Left colon (tissue), 2 donors: ENCODE results near the gene NMT1. TPM values are rescaled to one million over a fixed set of nuclear protein-coding genes. Genes with fewer than 3 reads are reported as not detected.
A peak's percentile ranks its signal among the peaks of the same experiment; 100 is the strongest.

Experiments
- ATAC-seq: fragments of 200-7000 bp; cut with Tn5 transposase; one replicate; pipeline ENCODE4 v1.9.1; 2020; ENCODE audit warnings: mild to moderate bottlenecking, moderate library complexity
- DNase-seq, 2 donors: peaks; one replicate each; pipeline ENCODE4 v3.0.0-alpha.2; 2020
- intact Hi-C, 2 donors: fragments of 100-400 bp; cut with DNase I in 1 of 2; cut with micrococcal nuclease in 1 of 2; formaldehyde crosslinking; loops; one replicate each; pipeline versions ENCODE4 v1.11.2 to v1.14.0; 2022; cut with DNase I, micrococcal nuclease
- total RNA-seq, 2 donors: library from RNA; stranded (reverse); fragmentation: NEBNext Ultra II Directional; extraction: Animal tissue kit (Norgen Biotek cat#: 25700); gene quantifications; one replicate each; pipeline ENCODE4 v1.2.1, GENCODE V29; 2021
- donor health status: DM: no; HTN: no; CAD: no.
- donor health status: DM: yes; HTN: yes; CAD: no.

Gene NMT1
- total RNA-seq, 2 donors from 2014 or later = 48.2 to 69.5 TPM

DNA sequence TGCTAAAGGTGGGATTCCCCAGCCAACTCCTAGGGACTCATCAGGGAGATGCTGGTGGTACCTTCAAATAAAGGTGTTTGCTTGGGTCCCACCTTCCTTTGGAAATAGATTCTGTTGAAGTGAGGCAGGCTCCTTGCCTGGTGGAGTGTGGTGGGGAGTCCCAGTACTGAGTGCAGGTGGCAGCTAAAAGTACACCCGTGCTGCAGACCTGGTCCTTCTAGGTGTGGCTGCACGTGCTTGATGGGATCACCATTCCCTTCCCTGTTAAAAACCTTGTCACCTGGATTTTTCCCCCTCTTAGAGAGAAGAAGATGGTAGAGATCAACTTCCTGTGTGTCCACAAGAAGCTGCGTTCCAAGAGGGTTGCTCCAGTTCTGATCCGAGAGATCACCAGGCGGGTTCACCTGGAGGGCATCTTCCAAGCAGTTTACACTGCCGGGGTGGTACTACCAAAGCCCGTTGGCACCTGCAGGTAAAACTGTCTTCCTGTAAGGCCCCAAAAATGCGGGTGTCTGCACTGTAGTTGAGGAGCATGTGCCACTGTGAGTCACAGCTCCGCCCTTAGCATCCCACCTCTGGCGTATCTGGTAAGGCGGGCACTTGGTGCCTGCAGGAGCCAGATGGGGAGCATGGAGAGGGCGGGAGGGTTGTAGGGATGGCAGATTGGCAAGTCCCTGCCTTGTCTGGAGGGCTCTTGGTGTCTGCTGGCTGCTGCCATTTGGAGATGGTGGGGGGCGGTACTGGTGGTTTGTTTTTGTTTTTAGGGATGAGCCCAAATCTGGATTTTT is 37.2 kb downstream of the NMT1 start:
- intact Hi-C loops = no loop called here
- ATAC-seq = no peak

DNA sequence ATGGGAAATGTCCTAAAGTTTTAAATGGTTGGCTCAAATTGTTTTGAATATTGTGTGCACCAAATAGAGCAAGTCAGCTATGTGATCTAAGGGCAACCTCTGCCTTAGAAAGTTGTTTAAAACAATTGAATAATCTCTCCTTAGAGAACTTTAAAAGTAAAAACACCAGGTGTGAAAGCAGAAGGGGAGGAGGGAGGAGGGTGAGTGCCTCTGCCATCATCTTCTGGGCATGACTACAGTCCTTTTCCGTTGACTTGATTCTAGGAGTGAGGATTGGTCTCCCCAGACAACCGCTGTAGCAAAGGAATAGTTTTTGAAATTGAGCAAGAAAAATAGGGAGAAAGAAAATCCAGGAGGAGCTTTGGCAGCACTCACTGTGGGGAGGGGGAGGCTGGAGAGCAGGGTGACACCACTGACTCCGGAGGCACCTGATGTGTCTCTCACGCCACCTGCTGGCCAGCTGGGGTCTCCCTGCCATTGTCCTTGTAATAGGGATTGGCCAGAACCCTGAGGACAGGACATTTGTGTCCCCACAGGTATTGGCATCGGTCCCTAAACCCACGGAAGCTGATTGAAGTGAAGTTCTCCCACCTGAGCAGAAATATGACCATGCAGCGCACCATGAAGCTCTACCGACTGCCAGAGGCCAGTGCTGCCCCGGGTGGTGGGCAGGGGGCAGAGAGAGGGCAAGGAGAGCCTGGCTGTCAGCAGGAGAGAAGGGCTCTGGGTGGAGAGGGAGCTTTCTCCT is 37.9 kb downstream of the NMT1 start:
- DNase-seq (peak; percentile 79 to 92), ATAC-seq (peak; percentile 91)
- intact Hi-C loops = no loop called here

More for the DNA sequence above, 37.2 kb downstream of the NMT1 start:
- no peak for DNase-seq

DNA sequence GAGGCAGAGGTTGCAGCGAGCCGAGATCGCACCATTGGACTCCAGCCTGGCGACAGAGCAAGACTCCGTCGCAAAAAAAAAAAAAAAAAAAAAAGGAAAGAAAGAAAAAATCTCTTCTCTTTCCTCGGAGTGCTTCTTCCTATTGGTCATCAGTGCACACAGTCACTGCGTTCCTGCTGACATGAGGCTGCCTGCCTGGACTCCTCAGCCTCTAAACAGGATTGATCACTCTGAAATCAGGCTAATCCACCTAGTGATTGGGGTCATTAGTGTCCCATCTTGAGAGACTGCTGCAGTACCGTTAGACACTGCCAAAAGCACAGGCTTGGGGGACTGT is 40.4 kb downstream of the NMT1 start:
- no peak for DNase-seq
- ATAC-seq = no peak
- intact Hi-C loops = loop anchor here in 1 of 2 donors (10.0 kb wide), 2 partner anchors 77 to 187 kb away; partner anchors contain the start of gene GFAP

DNA sequence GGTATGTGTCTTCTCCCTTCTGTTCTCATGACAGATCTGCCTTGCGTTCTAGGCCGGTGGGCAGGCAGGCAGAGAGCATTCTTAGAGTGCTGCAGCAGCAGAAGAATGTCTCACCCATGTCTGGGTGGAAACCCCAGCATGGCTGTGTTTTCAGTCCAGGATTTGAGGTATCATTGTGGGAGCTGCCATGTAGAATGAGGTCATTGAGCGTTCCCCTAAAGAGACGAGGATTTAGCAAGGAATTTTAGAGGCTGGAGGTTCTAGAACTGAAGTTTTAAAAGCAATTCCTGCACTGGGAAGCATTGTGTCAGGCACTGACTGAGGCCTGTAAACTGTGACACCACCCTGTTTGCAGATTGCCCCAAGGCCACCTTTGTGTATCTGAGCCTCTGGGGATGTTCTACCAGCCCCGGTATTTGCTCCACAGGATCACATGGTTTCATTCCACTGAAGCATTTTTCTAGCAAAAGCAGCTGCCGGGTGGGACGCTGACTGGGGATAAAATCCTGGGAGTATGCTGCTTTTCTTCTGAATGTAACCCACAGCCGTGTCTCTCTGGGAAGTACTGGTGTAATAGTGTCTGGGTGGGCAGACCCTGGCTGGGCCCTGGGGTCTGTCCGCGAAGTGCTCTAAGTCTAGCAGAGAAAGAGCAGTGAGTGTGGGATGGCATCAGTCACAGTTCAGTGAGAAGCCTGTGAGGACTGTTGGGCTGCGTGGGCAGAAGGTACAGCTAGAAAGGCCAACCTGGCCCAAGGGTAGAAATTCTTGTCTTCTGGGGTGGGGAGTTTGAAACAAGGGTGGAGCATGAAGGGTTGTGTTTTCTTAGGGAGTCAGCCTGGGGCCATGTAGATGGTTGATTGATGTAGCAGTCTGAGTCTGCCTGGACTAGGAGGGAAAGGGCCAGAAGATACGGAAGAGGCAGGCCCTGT is 41.0 kb downstream of the NMT1 start:
- no peak for DNase-seq
- intact Hi-C loops = loop anchor here in 1 of 2 donors (10.0 kb wide), 2 partner anchors 77 to 187 kb away; partner anchors contain the start of gene GFAP
- ATAC-seq = no peak

DNA sequence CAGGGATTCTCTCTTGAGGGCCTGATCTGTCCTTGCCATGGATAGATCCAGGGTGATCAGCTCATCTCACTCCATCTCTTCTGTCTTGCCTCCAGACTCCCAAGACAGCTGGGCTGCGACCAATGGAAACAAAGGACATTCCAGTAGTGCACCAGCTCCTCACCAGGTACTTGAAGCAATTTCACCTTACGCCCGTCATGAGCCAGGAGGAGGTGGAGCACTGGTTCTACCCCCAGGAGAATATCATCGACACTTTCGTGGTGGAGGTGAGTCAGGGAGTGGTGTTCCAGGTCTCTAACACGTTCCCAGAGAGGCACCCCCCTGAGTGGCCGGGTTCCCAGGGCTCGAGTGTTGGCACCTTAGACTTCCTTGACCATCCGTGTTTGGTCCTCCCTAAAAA is 41.7 kb downstream of the NMT1 start:
- ATAC-seq = no peak
- intact Hi-C loops = loop anchor here in 1 of 2 donors (10.0 kb wide), 2 partner anchors 78 to 188 kb away; partner anchors contain the start of gene GFAP
- DNase-seq = no peak

DNA sequence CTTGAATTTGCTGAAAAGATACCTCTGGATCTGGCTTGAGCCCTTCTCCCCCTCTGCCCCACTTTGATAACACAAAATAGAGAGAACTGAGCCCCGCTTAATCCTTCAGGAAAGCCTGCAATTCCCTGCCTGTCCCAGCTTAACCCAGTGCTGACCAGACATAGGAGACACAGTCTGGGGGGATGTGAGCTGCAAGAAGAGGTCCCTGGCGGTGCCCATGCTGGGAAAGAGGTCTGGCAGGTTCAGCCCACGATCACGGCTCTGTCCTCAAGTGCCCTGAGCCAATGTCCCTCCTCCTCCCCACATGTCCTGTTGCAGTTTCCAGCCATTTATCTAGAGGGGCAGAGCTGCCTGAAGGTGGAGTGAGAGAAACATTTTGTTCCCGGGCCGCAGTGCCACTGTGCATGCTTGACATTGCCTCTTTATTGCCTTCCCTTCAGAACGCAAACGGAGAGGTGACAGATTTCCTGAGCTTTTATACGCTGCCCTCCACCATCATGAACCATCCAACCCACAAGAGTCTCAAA is 42.2 kb downstream of the NMT1 start:
- no peak for ATAC-seq

DNA sequence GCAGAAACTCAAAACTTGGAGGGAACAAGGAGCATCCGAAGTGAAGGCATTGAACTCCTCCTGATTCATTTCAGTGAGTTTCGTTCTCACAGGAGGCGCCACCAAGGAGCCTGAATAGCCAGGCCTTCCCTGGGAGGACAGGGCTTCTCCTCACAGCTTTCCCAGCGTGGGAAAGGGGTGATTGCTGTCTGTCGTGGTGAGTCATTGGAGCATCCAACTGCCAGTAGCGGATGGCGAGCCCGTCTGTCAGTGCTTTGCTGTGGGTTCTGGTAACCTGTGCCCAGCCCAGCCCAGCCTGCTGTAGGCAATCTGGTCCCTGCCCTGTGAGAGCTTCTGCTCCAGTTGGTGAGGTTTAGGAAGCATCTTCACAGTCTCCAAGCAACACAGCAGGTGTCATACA is 42.9 kb downstream of the NMT1 start:
- intact Hi-C loops = loop anchor here in 1 of 2 donors (10.0 kb wide), 2 partner anchors 79 to 189 kb away; partner anchors contain the start of gene GFAP
- DNase-seq = no peak
- no peak for ATAC-seq

More for the DNA sequence above, 42.2 kb downstream of the NMT1 start:
- DNase-seq = no peak
- intact Hi-C loops = loop anchor here in 1 of 2 donors (10.0 kb wide), 2 partner anchors 79 to 189 kb away; partner anchors contain the start of gene GFAP

DNA sequence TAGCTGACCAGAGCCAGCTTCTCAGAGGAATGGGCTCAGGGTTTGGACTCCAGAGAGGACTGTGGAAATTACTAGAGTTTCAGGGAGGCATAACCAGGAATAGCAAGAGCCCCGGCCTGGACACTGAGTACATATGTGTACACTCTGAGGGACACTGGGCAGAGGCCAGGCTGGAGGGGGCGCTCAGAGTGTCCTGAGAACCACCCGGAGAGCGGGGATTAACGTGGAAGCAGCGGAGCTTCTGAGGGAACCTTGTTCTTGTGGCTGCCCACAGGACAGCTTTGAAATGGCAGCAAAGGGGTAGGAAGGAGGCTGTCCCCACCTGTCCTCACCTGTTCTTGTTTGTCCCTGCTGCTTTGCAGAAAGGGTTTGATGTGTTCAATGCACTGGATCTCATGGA is 43.4 kb downstream of the NMT1 start:
- intact Hi-C loops = loop anchor here in 1 of 2 donors (10.0 kb wide), 2 partner anchors 80 to 190 kb away; partner anchors contain the start of gene GFAP
- no peak for DNase-seq
- ATAC-seq = no peak

DNA sequence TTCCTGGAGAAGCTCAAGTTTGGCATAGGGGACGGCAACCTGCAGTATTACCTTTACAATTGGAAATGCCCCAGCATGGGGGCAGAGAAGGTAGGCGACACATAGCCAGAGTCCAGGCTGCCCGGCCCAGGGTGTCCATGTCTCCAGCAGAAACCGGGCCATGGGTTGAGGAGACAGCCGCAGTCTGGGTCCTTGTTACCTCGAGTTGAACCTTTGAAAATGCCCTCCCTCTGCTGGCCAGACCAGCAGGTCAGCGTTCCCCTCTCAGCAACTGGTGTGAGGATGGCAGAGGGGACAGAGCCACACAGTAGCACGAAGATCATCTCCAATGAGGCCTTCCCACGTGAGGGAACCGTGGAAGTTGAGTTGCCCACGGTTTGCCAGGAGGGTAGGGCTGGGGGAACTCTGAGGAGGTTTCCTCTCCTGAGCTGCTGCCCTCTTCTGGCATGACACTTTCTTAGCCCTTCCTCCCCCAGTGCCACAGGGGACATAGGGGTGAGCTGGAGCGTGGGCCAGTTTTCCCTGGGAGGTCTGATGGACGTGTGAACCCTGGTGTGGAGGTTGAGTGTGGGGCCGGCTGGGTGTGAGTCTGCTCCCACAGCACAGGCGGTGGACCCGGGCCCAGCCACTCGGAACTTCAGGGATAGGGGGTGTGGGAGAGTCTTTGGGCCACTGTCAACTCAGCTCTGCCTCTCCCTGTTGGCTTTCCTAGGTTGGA is 43.9 kb downstream of the NMT1 start:
- ATAC-seq = no peak
- no peak for DNase-seq
- intact Hi-C loops = loop anchor here in 1 of 2 donors (10.0 kb wide), 2 partner anchors 80 to 190 kb away; partner anchors contain the start of gene GFAP

DNA sequence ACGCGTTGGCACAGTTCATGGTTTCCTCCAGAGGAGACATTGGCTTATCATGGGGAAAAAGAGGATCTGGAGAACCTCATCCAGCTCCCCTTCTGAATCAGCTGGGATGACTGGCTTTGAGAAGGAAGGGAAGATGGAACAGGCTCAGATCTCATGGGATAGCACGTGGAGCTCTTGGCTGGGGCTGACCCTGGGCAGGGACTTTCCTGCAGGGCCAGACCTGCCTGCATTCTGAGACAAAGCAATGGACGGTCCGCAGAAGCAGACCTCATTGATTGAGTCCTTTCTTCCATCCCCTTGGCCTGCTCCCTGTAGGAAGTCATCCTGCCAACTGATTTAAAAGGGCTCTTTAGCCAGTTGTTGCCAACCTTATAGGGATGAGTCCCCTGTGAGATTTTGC is 45.0 kb downstream of the NMT1 start:
- DNase-seq (no peak), ATAC-seq (no peak)
- intact Hi-C loops = loop anchor here in 1 of 2 donors (10.0 kb wide), 2 partner anchors 81 to 191 kb away; partner anchors contain the start of gene GFAP

DNA sequence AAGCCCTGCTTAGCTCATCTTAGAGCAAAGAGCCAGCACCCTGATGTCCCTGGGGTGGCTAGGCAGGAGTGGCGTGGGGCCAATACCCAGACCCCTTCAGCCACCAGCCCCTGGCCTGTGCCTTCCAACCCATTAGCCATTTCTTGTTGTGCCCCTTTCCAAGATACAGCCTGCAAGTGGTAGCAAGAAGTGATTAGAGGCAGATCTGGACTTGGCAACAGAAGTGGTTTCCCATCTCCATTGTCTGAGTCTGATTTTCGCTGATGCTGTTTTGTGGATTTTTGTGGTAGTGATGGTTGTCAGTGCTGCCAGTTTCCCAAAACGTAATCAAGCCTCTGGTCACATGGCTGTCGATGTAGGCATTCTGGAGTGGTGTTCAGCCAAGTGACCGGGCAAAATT is 45.5 kb downstream of the NMT1 start:
- intact Hi-C loops = loop anchor here in 1 of 2 donors (10.0 kb wide), 2 partner anchors 82 to 192 kb away; partner anchors contain the start of gene GFAP
- ATAC-seq (no peak), DNase-seq (no peak)

DNA sequence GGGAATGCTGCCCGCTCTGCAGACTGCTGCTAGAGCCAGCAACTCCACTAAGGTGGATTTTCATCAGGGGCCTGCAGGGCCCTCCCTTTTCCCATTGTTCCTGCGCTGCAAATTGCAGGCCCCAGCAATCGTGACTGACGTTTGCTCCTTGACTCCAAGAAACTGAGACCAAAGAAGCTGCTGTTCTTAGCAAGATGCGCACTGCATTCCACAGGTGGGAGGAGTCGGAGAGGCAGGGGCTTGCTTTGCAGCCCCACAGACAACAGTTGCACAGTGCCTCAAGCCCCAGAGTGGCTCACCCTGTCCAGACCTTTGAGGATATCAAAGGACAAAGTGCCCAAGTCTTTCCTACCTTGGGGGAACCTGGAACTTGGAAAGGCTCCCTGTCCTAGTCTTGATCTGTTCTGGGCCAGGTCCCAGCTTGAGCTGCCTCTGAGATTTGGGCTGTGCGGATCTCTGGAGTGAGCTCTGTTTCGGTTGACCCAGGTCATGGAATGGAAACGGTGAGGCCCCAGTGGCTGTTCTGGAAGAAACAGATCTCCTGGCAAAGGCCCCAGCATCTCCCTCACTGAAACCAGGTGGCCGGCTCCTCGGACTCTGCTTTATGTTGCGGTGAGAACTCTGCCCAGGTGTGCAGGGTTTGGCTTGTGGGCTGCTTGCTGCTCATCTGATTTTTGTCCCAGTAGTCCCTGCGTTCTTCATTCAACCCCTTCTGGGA is 46.3 kb downstream of the NMT1 start:
- DNase-seq (no peak), ATAC-seq (no peak)
- intact Hi-C loops = loop anchor here in 1 of 2 donors (10.0 kb wide), 2 partner anchors 83 to 193 kb away; partner anchors contain the start of gene GFAP

DNA sequence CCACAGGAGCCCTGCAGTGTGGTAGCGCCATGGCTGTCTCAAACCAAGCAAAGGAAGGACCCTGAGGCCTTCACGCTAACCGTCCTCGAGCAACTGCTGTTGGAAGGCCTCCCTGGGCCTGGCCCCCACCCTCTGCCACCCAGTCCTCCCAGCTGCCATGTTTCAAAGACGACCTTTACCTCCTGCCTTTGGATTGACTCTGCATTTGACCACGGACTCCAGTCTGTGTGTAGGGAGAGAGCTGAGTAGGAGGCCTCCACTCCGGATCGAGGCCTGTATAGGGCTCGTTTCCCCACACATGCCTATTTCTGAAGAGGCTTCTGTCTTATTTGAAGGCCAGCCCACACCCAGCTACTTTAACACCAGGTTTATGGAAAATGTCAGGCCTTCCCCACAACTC is 46.9 kb downstream of the NMT1 start:
- ATAC-seq = peak; percentile 3
- intact Hi-C loops = loop anchor here in 1 of 2 donors (10.0 kb wide), 2 partner anchors 83 to 193 kb away; partner anchors contain the start of gene GFAP

DNA sequence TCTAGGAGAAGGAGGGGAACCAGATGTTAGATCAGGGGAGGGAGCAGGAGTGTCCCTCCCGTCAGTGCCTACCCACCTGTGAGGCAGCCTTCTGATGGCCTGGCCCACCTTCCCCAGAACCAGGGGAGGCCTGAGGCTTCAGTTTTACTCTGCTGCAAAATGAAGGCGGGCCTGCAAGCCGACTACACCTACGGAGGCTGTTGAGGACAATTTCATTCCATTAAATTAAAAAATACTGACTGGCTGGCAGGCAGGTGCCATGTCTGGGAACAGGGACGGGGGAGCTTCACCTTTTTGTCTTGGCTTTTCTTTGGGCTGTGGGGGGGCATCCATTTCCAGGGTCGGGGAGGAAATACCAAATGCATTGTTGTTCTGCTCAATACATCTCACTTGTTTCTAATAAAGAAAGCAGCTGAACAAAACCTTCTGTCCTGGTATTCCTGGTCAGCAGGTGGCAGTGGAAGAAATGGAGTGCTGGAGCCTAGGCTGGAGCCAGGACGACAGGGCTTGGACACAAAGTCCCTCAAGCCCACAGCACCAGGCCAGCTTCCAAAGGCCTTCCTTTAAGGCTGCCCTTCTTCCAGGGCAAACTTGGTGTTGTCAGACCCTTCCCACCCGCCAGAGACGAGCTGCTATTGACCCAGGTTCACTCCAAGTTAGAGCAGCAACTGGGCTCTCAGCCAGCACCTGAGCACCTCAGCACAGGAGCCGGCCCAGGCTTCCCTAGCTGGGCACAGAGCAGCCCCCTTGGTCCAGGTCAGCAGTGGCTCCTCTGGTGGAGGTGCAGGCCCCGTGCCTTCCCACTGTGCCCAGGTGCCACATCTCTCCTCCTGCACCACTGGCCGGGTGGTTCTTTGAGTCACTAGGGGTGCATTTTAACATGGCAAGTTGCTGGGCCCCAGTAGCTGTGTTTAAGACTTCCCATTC is 47.7 kb downstream of the NMT1 start:
- intact Hi-C loops = loop anchor here in 1 of 2 donors (10.0 kb wide), 2 partner anchors 84 to 194 kb away; partner anchors contain the start of gene GFAP
- ATAC-seq (peak; percentile 51), DNase-seq (no peak)

More for the DNA sequence above, 46.9 kb downstream of the NMT1 start:
- no peak for DNase-seq
